ENCODE results near the gene ACTC1.

The ACTC1 gene

GRCh38 chr15:34780725-34781124, 14.6 kb downstream of the ACTC1 start:
- no peak overlapping the region for H3K4ac ChIP-seq (ENCODE audit: low read depth in 1 of 2, low read length in 2 of 2)
- H4K8ac ChIP-seq (ENCODE audit: low read length) = no peak overlapping the region
- peaks cover 15 to 23% of the 10 kb centered on the region in 2 experiments for H3K27me3 ChIP-seq (ENCODE audit: control insufficient read depth in 1 of 2, insufficient read depth in 1 of 2, low read length in 2 of 2)
- no peak overlapping the region for H3K4me3 ChIP-seq (ENCODE audit: insufficient read depth in 1 of 2, low read depth in 1 of 2, low read length in 2 of 2)
- H3K4me2 ChIP-seq (ENCODE audit: low read length, poor library complexity, severe bottlenecking) = no peak overlapping the region
- no peak overlapping the region for H2AK5ac ChIP-seq (ENCODE audit: low read length, severe bottlenecking)
- H3K4me1 ChIP-seq (ENCODE audit: control insufficient read depth, insufficient read depth, low read depth, low read length) = no peaks in the 10 kb centered on the region
- H3K14ac ChIP-seq (ENCODE audit: low read length in 2 of 2) = no peak overlapping the region
- H3K9ac ChIP-seq (ENCODE audit: low read length) = no peak overlapping the region
- no peak overlapping the region for H3K23ac ChIP-seq (ENCODE audit: low read length in 2 of 2)
- H2BK12ac ChIP-seq (ENCODE audit: low read length in 2 of 2) = no peak overlapping the region
- H2BK15ac ChIP-seq (ENCODE audit: low read depth, poor library complexity, severe bottlenecking) = no peak overlapping the region
- H3K27ac ChIP-seq (ENCODE audit: low read length, poor library complexity, severe bottlenecking) = no peak overlapping the region
- H2BK5ac ChIP-seq (ENCODE audit: low read depth, low read length, poor library complexity, severe bottlenecking) = no peak overlapping the region
- H3K18ac ChIP-seq (ENCODE audit: low read depth in 1 of 2, low read length in 2 of 2) = no peak overlapping the region
- DNase-seq = no peak
- H4K91ac ChIP-seq (ENCODE audit: low read length) = no peak overlapping the region
- H3K9me3 ChIP-seq (ENCODE audit: control insufficient read depth, low read length) = peaks cover 5% of the 10 kb centered on the region
- no peak overlapping the region for H2BK120ac ChIP-seq (ENCODE audit: low read depth, low read length)
- no peaks in the 10 kb centered on the region for H3K36me3 ChIP-seq (ENCODE audit: control insufficient read depth in 1 of 2, insufficient read depth in 2 of 2, low read depth in 1 of 2, low read length in 2 of 2)
- H3K79me1 ChIP-seq (replicated peaks; ENCODE audit: low read length, poor library complexity, severe bottlenecking) = no peaks in the 10 kb centered on the region
- H2AFZ ChIP-seq (ENCODE audit: low read depth, low read length) = no peak overlapping the region
- WGBS = no CpG with 5 or more reads among the region's 2 CpGs

- Histone ChIP-seq H3K14ac (ENCODE audit: low read length in 2 of 2) (no peak overlapping the region), H3K36me3 (ENCODE audit: control insufficient read depth in 1 of 2, insufficient read depth in 2 of 2, low read depth in 1 of 2, low read length in 2 of 2) (no peaks in the 10 kb centered on the region), H4K8ac (ENCODE audit: low read length) (no peak overlapping the region), H3K4ac (ENCODE audit: low read depth in 1 of 2, low read length in 2 of 2) (no peak overlapping the region), H3K4me2 (ENCODE audit: low read length, poor library complexity, severe bottlenecking) (no peak overlapping the region), H3K18ac (ENCODE audit: low read depth in 1 of 2, low read length in 2 of 2) (no peak overlapping the region), H2BK5ac (ENCODE audit: low read depth, low read length, poor library complexity, severe bottlenecking) (no peak overlapping the region), H4K91ac (ENCODE audit: low read length) (no peak overlapping the region), H2BK120ac (ENCODE audit: low read depth, low read length) (no peak overlapping the region), H3K27ac (ENCODE audit: low read length, poor library complexity, severe bottlenecking) (no peak overlapping the region), H3K4me3 (ENCODE audit: insufficient read depth in 1 of 2, low read depth in 1 of 2, low read length in 2 of 2) (no peak overlapping the region), H3K4me1 (ENCODE audit: control insufficient read depth, insufficient read depth, low read depth, low read length) (no peaks in the 10 kb centered on the region), H2BK12ac (ENCODE audit: low read length in 2 of 2) (no peak overlapping the region), H3K9ac (ENCODE audit: low read length) (no peak overlapping the region), H3K23ac (ENCODE audit: low read length in 2 of 2) (no peak overlapping the region), H2BK15ac (ENCODE audit: low read depth, poor library complexity, severe bottlenecking) (no peak overlapping the region), H2AK5ac (ENCODE audit: low read length, severe bottlenecking) (no peak overlapping the region), H3K9me3 (ENCODE audit: control insufficient read depth, low read length) (peaks cover 2% of the 10 kb centered on the region), H2AFZ (ENCODE audit: low read depth, low read length) (no peak overlapping the region), H3K79me1 (replicated peaks; ENCODE audit: low read length, poor library complexity, severe bottlenecking) (no peaks in the 10 kb centered on the region), H3K27me3 (ENCODE audit: control insufficient read depth in 1 of 2, insufficient read depth in 1 of 2, low read length in 2 of 2) (peaks cover 14 to 15% of the 10 kb centered on the region in 2 experiments)
- WGBS = 73% methylated on average over 1 of the region's 2 CpGs
- DNase-seq = no peak
These were observed 18.7 kb downstream of the ACTC1 start for GRCh38 chr15:34776606-34777105.

- Histone ChIP-seq H3K14ac (ENCODE audit: low read length in 2 of 2) (no peak overlapping the region), H2BK120ac (ENCODE audit: low read depth, low read length) (no peak overlapping the region), H3K27ac (ENCODE audit: low read length, poor library complexity, severe bottlenecking) (no peak overlapping the region), H4K91ac (ENCODE audit: low read length) (no peak overlapping the region), H3K9me3 (ENCODE audit: control insufficient read depth, low read length) (no peaks in the 10 kb centered on the region), H3K4me3 (ENCODE audit: insufficient read depth in 1 of 2, low read depth in 1 of 2, low read length in 2 of 2) (no peak overlapping the region), H3K79me1 (replicated peaks; ENCODE audit: low read length, poor library complexity, severe bottlenecking) (no peaks in the 10 kb centered on the region), H2BK12ac (ENCODE audit: low read length in 2 of 2) (no peak overlapping the region), H2AK5ac (ENCODE audit: low read length, severe bottlenecking) (no peak overlapping the region), H4K8ac (ENCODE audit: low read length) (no peak overlapping the region), H2BK15ac (ENCODE audit: low read depth, poor library complexity, severe bottlenecking) (no peak overlapping the region), H2BK5ac (ENCODE audit: low read depth, low read length, poor library complexity, severe bottlenecking) (no peak overlapping the region), H3K18ac (ENCODE audit: low read depth in 1 of 2, low read length in 2 of 2) (no peak overlapping the region), H3K4me2 (ENCODE audit: low read length, poor library complexity, severe bottlenecking) (no peak overlapping the region), H3K9ac (ENCODE audit: low read length) (no peak overlapping the region), H3K4ac (ENCODE audit: low read depth in 1 of 2, low read length in 2 of 2) (no peak overlapping the region), H3K4me1 (ENCODE audit: control insufficient read depth, insufficient read depth, low read depth, low read length) (no peaks in the 10 kb centered on the region), H3K27me3 (ENCODE audit: control insufficient read depth in 1 of 2, insufficient read depth in 1 of 2, low read length in 2 of 2) (peaks cover 24 to 34% of the 10 kb centered on the region in 2 experiments), H3K36me3 (ENCODE audit: control insufficient read depth in 1 of 2, insufficient read depth in 2 of 2, low read depth in 1 of 2, low read length in 2 of 2) (no peaks in the 10 kb centered on the region), H3K23ac (ENCODE audit: low read length in 2 of 2) (no peak overlapping the region), H2AFZ (ENCODE audit: low read depth, low read length) (no peak overlapping the region)
- WGBS = 54% methylated on average over 2 of the region's 2 CpGs
- no peak for DNase-seq
These were observed 21.4 kb downstream of the ACTC1 start for GRCh38 chr15:34773917-34774316.

DNA sequence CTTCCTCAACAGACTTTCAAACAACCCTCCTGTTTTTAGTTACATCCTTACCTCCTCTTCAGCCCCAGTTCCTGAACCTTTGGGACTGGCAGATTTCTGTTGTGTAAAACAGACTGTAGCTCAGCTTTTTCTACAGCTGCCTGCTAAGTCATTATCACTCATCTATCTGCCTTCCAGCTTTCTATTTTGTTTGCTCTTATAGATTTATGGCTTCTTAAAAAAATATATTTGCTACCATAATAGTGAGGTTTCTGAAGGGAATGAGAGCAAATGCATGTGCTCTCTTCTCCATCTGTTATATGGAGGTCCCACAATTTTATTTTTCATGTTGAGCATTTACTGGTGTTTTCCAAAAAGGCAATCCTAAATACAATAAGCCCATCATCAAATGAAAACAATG, 22.3 kb downstream of the ACTC1 start:
- Histone ChIP-seq H2BK12ac (ENCODE audit: low read length in 2 of 2) (no peak overlapping the region), H3K9me3 (ENCODE audit: control insufficient read depth, low read length) (no peaks in the 10 kb centered on the region), H3K14ac (ENCODE audit: low read length in 2 of 2) (no peak overlapping the region), H3K23ac (ENCODE audit: low read length in 2 of 2) (no peak overlapping the region), H2BK15ac (ENCODE audit: low read depth, poor library complexity, severe bottlenecking) (no peak overlapping the region), H3K4me1 (ENCODE audit: control insufficient read depth, insufficient read depth, low read depth, low read length) (no peaks in the 10 kb centered on the region), H3K9ac (ENCODE audit: low read length) (no peak overlapping the region), H3K4me2 (ENCODE audit: low read length, poor library complexity, severe bottlenecking) (no peak overlapping the region), H3K4me3 (ENCODE audit: insufficient read depth in 1 of 2, low read depth in 1 of 2, low read length in 2 of 2) (no peak overlapping the region), H4K8ac (ENCODE audit: low read length) (no peak overlapping the region), H3K18ac (ENCODE audit: low read depth in 1 of 2, low read length in 2 of 2) (no peak overlapping the region), H3K27ac (ENCODE audit: low read length, poor library complexity, severe bottlenecking) (no peak overlapping the region), H3K4ac (ENCODE audit: low read depth in 1 of 2, low read length in 2 of 2) (no peak overlapping the region), H3K27me3 (ENCODE audit: control insufficient read depth in 1 of 2, insufficient read depth in 1 of 2, low read length in 2 of 2) (peaks cover 24 to 34% of the 10 kb centered on the region in 2 experiments), H2AFZ (ENCODE audit: low read depth, low read length) (no peak overlapping the region), H3K36me3 (ENCODE audit: control insufficient read depth in 1 of 2, insufficient read depth in 2 of 2, low read depth in 1 of 2, low read length in 2 of 2) (no peaks in the 10 kb centered on the region), H3K79me1 (replicated peaks; ENCODE audit: low read length, poor library complexity, severe bottlenecking) (no peaks in the 10 kb centered on the region), H2BK5ac (ENCODE audit: low read depth, low read length, poor library complexity, severe bottlenecking) (no peak overlapping the region), H2AK5ac (ENCODE audit: low read length, severe bottlenecking) (no peak overlapping the region), H4K91ac (ENCODE audit: low read length) (no peak overlapping the region), H2BK120ac (ENCODE audit: low read depth, low read length) (no peak overlapping the region)
- DNase-seq = no peak

Measured in mesenchymal stem cell (in vitro differentiated cells and primary cell).